Duodenal mucosa (tissue), 2 donors: Measurements from ENCODE around the gene AQP12A.

Experiments
- H3K27ac ChIP-seq: one replicate; pipeline ENCODE4 v1.7.0; 2013; ENCODE audit warnings: low read depth, low read length
- H3K27me3 ChIP-seq, 2 donors: one replicate each; pipeline ENCODE4 v1.7.0; 2013; ENCODE audit warnings: low read length in 2 of 2, control low read depth in 1 of 2; ENCODE audit not compliant: insufficient read depth in 2 of 2, control insufficient read depth in 1 of 2
- H3K36me3 ChIP-seq, 2 donors: one replicate each; pipeline ENCODE4 v1.7.0; 2013; ENCODE audit warnings: low read length in 2 of 2, control low read depth in 1 of 2; ENCODE audit not compliant: insufficient read depth in 2 of 2, control insufficient read depth in 1 of 2
- H3K4me1 ChIP-seq, 2 donors: one replicate each; pipeline ENCODE4 v1.7.0; 2013; ENCODE audit warnings: low read length in 2 of 2, control low read depth in 1 of 2; ENCODE audit not compliant: insufficient read depth in 2 of 2, control insufficient read depth in 1 of 2
- H3K4me3 ChIP-seq, 2 donors: one replicate each; pipeline ENCODE4 v1.7.0; 2013; ENCODE audit warnings: low read length in 2 of 2, low read depth in 1 of 2
- H3K9ac ChIP-seq, 2 donors: one replicate each; pipeline ENCODE4 v1.7.0; 2013; ENCODE audit warnings: low read length in 2 of 2, low read depth in 1 of 2
- H3K9me3 ChIP-seq, 2 donors: one replicate each; pipeline ENCODE4 v1.7.0; 2013; ENCODE audit warnings: low read length in 2 of 2, control low read depth in 1 of 2; ENCODE audit not compliant: control insufficient read depth in 1 of 2

Gene AQP12A

GRCh38 chr2:240730501-240731177, 39.0 kb downstream of the AQP12A start:
- H3K27me3 ChIP-seq = peaks cover 0 to 11% of the 10 kb centered on the region in 2 donors
- H3K27ac ChIP-seq = no peak overlapping the region
- no peaks in the 10 kb centered on the region for H3K9me3 ChIP-seq
- no peak overlapping the region for H3K4me3 ChIP-seq
- H3K4me1 ChIP-seq = no peaks in the 10 kb centered on the region
- no peak overlapping the region for H3K9ac ChIP-seq
- no peaks in the 10 kb centered on the region for H3K36me3 ChIP-seq

GRCh38 chr2:240731178-240731545, 39.5 kb downstream of the AQP12A start:
- H3K27ac ChIP-seq = no peak overlapping the region
- H3K9ac ChIP-seq = no peak overlapping the region
- H3K36me3 ChIP-seq = no peaks in the 10 kb centered on the region
- no peaks in the 10 kb centered on the region for H3K9me3 ChIP-seq
- peaks cover 0 to 11% of the 10 kb centered on the region in 2 donors for H3K27me3 ChIP-seq
- H3K4me3 ChIP-seq = no peak overlapping the region
- H3K4me1 ChIP-seq = no peaks in the 10 kb centered on the region

- H3K27ac ChIP-seq = no peak overlapping the region
- peaks cover 0 to 11% of the 10 kb centered on the region in 2 donors for H3K27me3 ChIP-seq
Measured at GRCh38 chr2:240732184-240732583, 40.5 kb downstream of the AQP12A start.

GRCh38 chr2:240732911-240733622, 41.4 kb downstream of the AQP12A start:
- H3K27ac ChIP-seq = no peak overlapping the region
- H3K9ac ChIP-seq = no peak overlapping the region

More at GRCh38 chr2:240732184-240732583, 40.5 kb downstream of the AQP12A start:
- no peaks in the 10 kb centered on the region for H3K36me3 ChIP-seq
- no peaks in the 10 kb centered on the region for H3K9me3 ChIP-seq
- H3K4me1 ChIP-seq = no peaks in the 10 kb centered on the region
- no peak overlapping the region for H3K4me3 ChIP-seq
- no peak overlapping the region for H3K9ac ChIP-seq

GRCh38 chr2:240733803-240734495, 42.3 kb downstream of the AQP12A start:
- peaks cover 0 to 14% of the 10 kb centered on the region in 2 donors for H3K27me3 ChIP-seq
- H3K4me3 ChIP-seq = no peak overlapping the region
- H3K4me1 ChIP-seq = no peaks in the 10 kb centered on the region
- no peak overlapping the region for H3K9ac ChIP-seq
- no peaks in the 10 kb centered on the region for H3K9me3 ChIP-seq
- H3K27ac ChIP-seq = no peak overlapping the region
- no peaks in the 10 kb centered on the region for H3K36me3 ChIP-seq

More at GRCh38 chr2:240732911-240733622, 41.4 kb downstream of the AQP12A start:
- Histone ChIP-seq H3K4me1 (no peaks in the 10 kb centered on the region), H3K9me3 (no peaks in the 10 kb centered on the region), H3K27me3 (peaks cover 0 to 11% of the 10 kb centered on the region in 2 donors), H3K4me3 (no peak overlapping the region), H3K36me3 (no peaks in the 10 kb centered on the region)

- Histone ChIP-seq H3K27me3 (peaks cover 0 to 15% of the 10 kb centered on the region in 2 donors), H3K9me3 (no peaks in the 10 kb centered on the region), H3K27ac (no peak overlapping the region), H3K4me3 (no peak overlapping the region), H3K36me3 (no peaks in the 10 kb centered on the region), H3K4me1 (no peaks in the 10 kb centered on the region), H3K9ac (no peak overlapping the region)
Measured at GRCh38 chr2:240734756-240735155, 43.1 kb downstream of the AQP12A start.

GRCh38 chr2:240735476-240735875, 43.8 kb downstream of the AQP12A start:
- no peaks in the 10 kb centered on the region for H3K9me3 ChIP-seq
- no peak overlapping the region for H3K9ac ChIP-seq

GRCh38 chr2:240736281-240737250, 44.9 kb downstream of the AQP12A start:
- H3K9ac ChIP-seq = no peak overlapping the region
- H3K9me3 ChIP-seq = no peaks in the 10 kb centered on the region
- no peaks in the 10 kb centered on the region for H3K36me3 ChIP-seq
- peaks cover 0 to 6% of the 10 kb centered on the region in 2 donors for H3K27me3 ChIP-seq
- H3K4me1 ChIP-seq = no peaks in the 10 kb centered on the region
- no peak overlapping the region for H3K27ac ChIP-seq
- no peak overlapping the region for H3K4me3 ChIP-seq

More at GRCh38 chr2:240735476-240735875, 43.8 kb downstream of the AQP12A start:
- no peaks in the 10 kb centered on the region for H3K4me1 ChIP-seq
- no peak overlapping the region for H3K27ac ChIP-seq
- H3K4me3 ChIP-seq = no peak overlapping the region
- H3K27me3 ChIP-seq = peaks cover 0 to 15% of the 10 kb centered on the region in 2 donors
- no peaks in the 10 kb centered on the region for H3K36me3 ChIP-seq

GRCh38 chr2:240737512-240737911, 45.8 kb downstream of the AQP12A start:
- H3K9ac ChIP-seq = no peak overlapping the region
- no peaks in the 10 kb centered on the region for H3K36me3 ChIP-seq
- H3K9me3 ChIP-seq = no peaks in the 10 kb centered on the region
- H3K27ac ChIP-seq = no peak overlapping the region
- H3K4me1 ChIP-seq = no peaks in the 10 kb centered on the region
- H3K4me3 ChIP-seq = no peak overlapping the region
- H3K27me3 ChIP-seq = peaks cover 0 to 6% of the 10 kb centered on the region in 2 donors
